HG03565 (cell line): ENCODE data around the gene HLF.

Experiments
- ATAC-seq: cut with Tn5 transposase; IDR thresholded peaks from one replicate; pipeline ENCODE4 v1.9.1; 2021; ENCODE audit warnings: mild to moderate bottlenecking, moderate library complexity; ENCODE audit not compliant: unreplicated experiment

The HLF gene

GRCh38 chr17:55350825-55351205, 86.1 kb downstream of the HLF start:
- ATAC-seq: no peak

- no peak for ATAC-seq
Measured at GRCh38 chr17:55351226-55351625, 86.5 kb downstream of the HLF start.

- ATAC-seq: no peak
Measured at GRCh38 chr17:55354010-55354409, 89.2 kb downstream of the HLF start.

GRCh38 chr17:55354941-55355340, 90.2 kb downstream of the HLF start:
- ATAC-seq: no peak

- peak; percentile 97 for ATAC-seq
Measured at GRCh38 chr17:55356434-55357328, 91.9 kb downstream of the HLF start.

GRCh38 chr17:55360971-55361370, 96.2 kb downstream of the HLF start:
- ATAC-seq: no peak

- no peak for ATAC-seq
Measured at GRCh38 chr17:55363033-55363432, 98.3 kb downstream of the HLF start.

- no peak for ATAC-seq
Measured at GRCh38 chr17:55366020-55366481, 101.3 kb downstream of the HLF start.

GRCh38 chr17:55368706-55369105, 103.9 kb downstream of the HLF start:
- ATAC-seq: no peak
